HG03575 (cell line): ENCODE results near the gene SULT1A4.
A peak's percentile ranks its signal among the peaks of the same experiment; 100 is the strongest.
"Not testable (repeated sequence)": the region's sequence is repeated elsewhere in the genome, so short reads cannot be mapped to it uniquely, and the experiment has no call there.

ENCODE experiments used
- ATAC-seq: cut with Tn5 transposase; IDR thresholded peaks from one replicate; pipeline ENCODE4 v1.9.1; 2021; ENCODE audit not compliant: unreplicated experiment, insufficient number of reproducible peaks, low FRiP score; ENCODE audit errors: extremely low read depth

SULT1A4 gene

DNA sequence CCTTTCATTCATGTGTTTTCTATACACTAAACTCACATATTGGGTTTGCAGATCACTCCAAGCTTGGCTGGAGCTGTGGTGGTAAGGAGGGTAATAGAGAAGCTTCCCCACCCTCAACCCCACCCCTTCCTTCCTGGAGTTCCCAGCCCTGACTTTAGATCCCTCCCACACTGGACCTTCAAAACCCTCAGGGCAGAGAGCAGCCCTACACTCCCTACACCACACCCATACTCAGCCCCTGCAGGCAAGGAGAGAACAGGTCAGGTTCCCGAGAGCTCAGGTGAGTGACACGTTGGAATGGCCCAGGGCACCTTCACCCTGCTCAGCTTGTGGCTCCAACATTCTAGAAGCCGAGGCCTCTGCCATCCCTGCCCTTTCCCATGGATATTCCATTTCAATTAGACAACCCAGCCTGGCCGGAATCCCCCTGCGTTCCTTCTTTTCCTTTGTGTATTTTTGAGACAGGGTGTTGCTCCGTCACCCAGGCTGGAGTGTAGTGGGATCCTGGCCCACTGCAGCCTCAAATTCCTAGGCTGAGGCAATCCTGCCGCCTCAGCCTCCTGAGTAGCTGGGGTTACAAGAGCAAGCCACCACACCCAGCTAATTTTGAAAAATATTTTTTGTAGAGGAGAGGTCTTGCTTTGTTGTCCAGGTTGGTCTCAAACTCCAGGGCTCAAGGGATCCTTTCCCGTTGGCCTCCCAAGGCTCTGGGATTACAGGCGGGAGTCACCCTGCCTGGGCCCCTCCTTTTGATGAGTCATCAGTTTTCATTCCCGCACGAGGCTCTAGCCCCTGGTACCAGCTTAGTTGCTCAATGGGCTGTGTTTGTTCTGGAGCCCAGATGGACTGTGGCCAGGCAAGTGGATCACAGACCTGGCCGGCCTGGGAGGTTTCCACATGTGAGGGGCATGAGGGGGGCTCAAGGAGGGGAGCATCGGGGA lies at the start of gene SULT1A4:
Gene SULT1A4 (plus strand): TSS at position 208 of the 941 bp plus-strand sequence. CDS start 1,473 bp downstream, outside the sequence.
- not testable (repeated sequence) for ATAC-seq

DNA sequence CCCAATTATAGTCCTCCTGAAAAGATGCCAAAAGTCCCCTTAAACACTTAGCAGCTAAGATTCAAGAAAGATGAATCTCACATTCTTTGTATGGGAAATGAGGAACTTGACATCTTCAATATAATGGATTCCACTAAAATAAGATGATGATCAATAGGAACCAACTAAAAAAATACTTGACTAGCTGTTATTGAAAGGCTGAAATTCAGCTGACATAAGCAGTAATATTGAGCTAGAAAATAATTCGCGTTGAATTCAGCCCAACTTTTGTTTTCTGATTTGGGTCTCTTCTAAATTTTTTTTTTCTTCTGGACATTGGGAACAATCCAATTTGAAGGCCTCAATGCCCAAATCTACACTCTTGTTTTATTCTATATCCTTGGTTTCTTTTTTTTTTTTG lies 36.1 kb upstream of the SULT1A4 start:
- not testable (repeated sequence) for ATAC-seq

DNA sequence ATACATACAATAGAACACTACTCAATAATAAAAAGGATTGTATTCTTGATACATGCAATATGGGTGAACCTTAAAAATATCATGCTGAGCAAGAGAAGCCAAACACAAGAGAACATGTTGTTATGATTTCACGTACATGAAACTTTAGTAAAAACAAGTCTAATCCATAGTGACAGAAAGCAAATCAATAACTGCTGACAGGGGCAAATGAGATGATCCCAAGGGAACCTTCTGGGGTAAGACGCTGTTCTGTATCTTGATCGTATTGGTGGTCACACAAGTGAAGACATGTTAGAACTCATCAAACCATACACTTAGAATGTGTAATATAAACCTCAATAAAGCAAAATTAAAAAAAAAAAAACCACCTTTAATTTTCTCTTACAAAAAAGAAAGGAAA lies 34.3 kb upstream of the SULT1A4 start:
- not testable (repeated sequence) for ATAC-seq

DNA sequence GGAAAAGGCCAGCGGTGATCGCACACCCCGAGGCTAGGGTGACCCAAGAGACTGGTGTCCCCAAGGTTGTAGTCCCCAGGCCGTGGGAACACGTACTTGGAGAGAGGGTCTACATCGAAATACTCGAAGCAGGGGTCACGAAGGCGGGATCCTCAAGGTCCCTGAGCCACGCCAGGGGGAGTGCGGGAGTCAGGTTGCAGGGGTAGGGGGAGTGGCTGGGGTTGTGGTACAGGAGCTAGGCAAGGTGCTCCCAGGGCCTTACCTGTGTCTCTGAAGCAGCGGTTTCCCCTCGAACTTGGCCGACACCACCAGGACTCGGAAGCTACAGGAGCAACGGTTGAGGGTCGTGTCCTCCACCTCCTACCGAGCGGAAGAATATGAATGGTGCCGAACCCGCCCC lies 6.0 kb upstream of the SULT1A4 start:
- ATAC-seq: not testable (repeated sequence)

DNA sequence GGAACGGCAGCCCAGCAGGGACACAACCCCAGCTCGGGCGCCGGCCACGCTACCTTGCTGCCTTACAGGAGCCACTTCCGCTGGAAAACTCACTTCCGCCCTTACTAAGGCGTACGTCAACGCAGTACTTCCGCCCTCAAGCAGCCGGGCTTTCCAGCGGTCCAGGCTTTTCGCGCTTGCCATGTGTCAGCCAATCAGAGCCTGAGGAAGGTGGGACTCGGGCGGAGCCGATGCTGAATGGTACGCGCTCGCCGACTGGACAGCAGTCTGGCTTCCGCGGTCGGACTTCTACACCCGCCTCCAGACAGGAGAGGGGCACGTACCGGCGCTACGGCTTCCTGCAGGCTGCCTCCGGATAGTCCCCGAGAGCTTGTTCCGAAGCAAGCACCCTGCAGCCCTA lies 5.4 kb upstream of the SULT1A4 start, which contains the start of the genes BOLA2 and SLX1B:
Gene BOLA2 (minus strand): TSS at position 83 of the 400 bp plus-strand sequence. CDS start 98 bp downstream, outside the sequence.
Gene SLX1B (plus strand): TSS at position 265 of the 400 bp plus-strand sequence.
- peak; percentile 59 for ATAC-seq

DNA sequence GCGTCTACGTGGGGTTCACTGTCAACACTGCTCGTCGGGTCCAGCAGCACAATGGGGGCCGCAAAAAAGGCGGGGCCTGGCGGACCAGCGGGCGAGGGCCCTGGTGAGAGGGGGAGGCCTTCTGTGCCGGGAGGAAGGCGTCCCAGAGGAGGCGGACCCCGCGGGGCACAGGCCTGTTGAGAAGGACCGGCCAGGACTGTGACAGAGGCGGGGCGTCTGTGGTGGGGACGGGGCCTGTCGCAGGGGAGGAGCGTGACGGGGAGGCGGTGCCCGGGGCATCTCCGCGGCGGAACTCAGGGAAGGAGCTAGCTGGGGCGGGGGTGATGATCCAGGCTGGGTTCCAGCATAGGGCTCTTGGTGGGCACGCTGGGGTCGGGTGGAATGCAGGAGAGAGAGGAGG lies 4.9 kb upstream of the SULT1A4 start:
- ATAC-seq: peak; percentile 12

DNA sequence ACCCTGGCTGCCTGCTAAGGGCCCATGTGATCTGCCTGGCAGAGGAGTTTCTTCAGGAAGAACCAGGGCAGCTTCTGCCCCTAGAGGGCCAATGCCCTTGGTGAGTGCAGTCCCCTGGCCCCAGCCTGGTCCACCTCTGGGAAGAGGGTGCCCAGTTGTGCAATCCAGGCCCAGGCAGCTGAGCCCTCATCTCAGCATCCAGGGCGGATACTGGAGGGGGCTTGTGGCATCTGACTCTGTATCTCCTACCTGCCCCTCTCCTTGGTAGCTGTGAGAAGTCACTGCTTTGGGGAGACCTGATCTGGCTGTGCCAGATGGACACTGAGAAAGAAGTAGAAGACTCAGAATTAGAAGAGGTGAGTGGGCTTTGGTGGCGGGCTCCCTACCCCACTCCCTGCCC lies 2.1 kb upstream of the SULT1A4 start:
- not testable (repeated sequence) for ATAC-seq

DNA sequence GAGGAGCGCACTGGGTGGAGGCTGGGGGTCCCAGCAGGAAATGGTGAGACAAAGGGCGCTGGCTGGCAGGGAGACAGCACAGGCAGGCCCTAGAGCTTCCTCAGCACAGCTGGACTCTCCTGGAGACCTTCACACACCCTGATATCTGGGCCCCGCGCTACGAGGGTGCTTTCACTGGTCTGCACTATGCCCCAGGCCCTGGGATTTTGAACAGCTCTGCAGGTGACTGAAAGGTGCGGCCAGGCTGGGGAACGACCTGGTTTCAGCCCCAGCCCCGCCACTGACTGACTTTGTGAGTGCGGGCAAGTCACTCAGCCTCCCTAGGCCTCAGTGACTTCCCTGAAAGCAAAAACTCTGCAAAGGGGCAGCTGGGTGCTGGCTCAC lies 926 bp downstream of the SULT1A4 start:
- not testable (repeated sequence) for ATAC-seq

DNA sequence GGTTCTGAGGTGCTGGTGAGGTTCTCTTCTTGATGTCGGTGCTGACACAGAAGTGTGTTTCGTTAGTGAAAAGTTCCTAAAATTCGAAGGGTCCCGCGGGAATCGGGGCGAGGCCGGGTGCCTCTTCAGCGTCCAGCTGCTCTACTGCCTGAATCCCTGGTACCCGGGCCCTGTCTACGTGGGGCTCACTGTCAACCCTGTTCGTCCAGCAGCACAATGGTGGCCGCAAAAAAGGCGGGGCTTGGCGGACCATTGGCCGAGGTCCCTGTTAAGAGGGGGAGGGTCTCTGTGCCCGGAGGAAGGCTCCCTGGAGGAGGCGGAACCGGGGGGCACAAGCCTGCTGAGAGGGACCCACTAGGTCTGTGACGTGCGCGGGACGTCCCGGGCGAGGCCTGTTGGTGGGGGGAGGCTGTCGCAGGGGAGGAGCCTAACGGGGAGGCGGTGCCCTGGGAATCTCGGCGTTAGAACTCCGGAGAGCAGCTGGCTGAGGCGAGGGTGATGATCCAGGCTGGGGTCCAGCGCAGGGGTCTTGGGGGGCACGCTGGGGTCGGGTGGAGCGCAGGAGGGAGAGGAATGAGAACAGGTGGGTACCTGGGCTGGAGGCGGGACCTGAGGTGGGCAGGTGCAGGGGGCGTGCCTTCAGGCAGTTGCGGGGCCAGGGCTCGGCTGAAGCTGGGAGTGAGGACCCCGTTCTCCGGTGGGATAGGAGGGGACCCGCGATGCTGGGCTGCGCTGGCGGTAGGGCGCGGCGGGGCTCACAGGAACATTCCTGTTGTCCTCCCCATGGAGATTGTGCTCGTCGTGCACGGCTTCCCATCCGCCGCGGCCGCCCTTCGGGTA lies 6.5 kb downstream of the SULT1A4 start:
- not testable (repeated sequence) for ATAC-seq

DNA sequence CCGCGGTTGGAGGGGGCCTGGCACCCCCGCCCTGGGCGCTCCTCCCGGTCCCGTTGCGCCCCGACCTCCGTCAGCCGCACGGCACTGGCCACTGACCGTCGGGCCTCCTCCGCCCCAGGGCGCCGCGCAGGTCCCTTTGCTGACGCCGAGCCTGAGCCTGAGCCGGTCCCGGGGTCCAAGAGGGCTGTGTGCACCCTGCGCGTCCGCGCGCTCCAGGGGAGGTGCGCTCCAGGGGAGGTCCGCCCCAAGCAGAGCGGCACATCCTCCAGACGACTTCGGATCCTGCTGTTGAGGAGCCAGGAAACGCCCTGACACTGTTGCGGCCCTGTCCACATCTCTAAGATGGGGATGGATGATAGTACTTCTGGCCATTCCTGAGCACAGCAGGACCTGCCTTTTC lies 7.2 kb downstream of the SULT1A4 start:
- not testable (repeated sequence) for ATAC-seq

DNA sequence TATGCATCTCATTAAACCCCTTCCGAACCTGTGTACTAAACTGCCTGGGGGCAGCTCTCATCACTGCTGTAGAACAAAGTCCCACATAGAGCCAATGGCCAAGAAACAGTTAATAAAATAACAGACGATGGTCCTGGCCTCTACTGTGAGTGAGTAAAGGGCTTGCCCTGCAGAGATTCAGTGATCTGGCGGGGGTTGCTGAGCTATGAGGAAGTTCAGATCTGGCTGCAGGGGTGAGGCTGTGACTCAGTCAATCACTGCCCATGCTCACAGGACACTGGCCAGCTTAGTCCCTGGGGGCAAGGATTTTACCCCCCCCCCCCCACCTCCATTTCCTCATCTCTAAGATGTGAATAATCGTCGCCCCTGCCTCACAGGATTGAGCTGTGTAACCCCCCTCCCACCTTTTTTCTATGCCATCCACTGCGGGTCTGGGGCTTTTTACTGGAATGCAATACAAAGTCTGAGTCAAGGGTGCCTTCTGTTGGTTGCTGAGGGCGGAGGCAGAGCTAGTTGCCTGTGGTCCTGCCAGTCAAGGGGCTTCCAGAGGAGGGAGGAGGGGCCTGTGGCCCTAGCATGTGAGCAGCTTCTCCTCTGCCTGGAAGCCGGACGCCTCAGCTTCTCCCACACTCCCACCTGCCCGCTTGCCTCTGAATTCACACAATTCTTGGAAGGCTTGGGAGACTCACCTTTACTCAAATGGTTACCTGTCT lies 8.1 kb downstream of the SULT1A4 start:
- ATAC-seq: not testable (repeated sequence)

DNA sequence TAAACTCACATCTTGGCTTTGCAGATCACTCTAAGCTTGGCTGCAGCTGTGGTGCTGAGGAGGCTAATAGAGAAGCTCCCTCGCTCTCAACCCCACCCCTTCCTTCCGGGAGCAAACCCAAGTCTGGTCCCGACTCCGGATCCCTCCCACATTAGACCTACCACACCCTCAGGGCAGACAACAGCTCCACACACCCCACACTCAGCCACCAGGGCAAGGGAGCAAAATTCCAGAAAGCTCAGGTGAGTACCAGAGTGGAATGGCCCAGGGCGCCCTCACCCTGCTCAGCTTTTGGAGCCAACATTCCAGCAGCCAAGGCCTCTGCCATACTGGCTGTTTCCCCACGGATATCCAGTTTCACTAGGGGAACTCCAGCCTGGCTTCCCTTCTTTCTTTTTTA lies 9.9 kb downstream of the SULT1A4 start:
- ATAC-seq: not testable (repeated sequence)

DNA sequence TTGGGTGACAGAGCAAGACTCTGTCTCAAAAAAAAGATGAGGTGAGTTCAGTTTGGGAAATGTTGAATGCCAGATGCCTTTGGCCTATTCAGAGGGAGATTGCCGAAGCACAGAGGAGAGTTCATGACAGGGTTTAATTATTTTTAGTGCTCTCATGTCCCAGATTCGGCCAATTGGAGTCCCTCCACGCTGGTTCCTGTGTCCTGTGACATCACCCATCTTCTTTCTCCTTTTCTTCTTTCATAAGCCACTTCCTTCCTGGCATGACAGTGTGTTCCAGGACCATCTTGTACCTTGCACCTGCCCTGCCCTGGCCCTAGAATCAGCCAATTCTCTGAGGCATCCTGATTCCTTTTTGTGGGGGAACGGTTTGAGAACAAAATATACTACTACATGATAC lies 12.4 kb downstream of the SULT1A4 start:
- not testable (repeated sequence) for ATAC-seq

DNA sequence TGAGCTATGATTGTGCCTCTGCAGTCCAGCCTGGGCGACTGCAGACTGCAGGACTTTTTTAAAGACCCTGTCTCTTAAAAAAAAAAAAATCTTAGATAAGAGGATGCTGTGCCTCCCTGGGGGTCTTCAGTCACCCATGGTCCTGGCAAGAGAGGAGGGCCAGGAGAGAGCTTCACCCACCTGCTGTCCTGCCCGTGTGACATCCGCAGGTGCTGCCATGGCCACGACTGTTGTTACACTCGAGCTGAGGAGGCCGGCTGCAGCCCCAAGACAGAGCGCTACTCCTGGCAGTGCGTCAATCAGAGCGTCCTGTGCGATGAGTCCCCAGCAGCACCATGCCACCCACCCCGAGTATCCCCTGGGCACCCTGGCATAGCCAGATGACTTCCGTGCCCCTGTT lies 22.6 kb downstream of the SULT1A4 start:
- not testable (repeated sequence) for ATAC-seq

DNA sequence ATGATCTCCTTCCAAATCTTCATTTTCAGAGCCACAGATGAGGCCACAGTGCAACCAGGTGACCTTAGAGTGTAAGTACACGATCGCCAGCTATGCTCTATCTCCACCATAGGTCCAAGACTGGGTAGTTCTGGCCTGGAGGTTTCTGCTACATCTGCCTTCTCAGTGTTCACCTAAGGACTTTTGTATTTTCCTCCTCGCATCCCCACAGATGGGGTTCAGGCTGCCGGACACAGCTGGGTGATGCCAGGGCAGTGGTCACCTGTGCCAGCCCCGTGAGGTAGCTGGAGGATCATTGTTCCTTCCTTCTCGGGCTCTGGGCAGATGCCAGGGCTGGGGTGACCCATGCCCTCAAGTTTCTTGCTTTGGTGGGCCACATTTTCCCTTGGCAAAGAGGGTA lies 46.6 kb downstream of the SULT1A4 start, which contains the start of gene NPIPB12:
Gene NPIPB12 (minus strand): TSS at position 101 of the 400 bp plus-strand sequence.
- ATAC-seq: not testable (repeated sequence)
